HepG2 (cell line): ENCODE data around the gene SPACDR. TPM values are rescaled to one million over a fixed set of nuclear protein-coding genes. Genes with fewer than 3 reads are reported as not detected.

ENCODE experiments used
- ATAC-seq: fragments of 200-7000 bp; cut with Tn5 transposase; 3 replicates; pipeline ENCODE4 v1.9.1; 2020; ENCODE audit warnings: mild to moderate bottlenecking, moderate library complexity
- BruUV-seq: library from RNA; stranded (reverse); fragments of 400-500 nt; replicated peaks from 2 replicates; lab custom pipeline; 2021; lab: Mats Ljungman, UMichigan
- CTCF ChIA-PET: fragments of 300-600 bp; formaldehyde crosslinking; extraction: SDS; loops from one replicate; lab custom pipeline; 2021; ENCODE audit warnings: low total read pairs, inconsistent platforms, low intra/inter-chr PET ratio; lab: Yijun Ruan, JAX
- POLR2A ChIA-PET: fragments of 350-600 bp; sonication (Branson Sonifier 250); formaldehyde crosslinking; loops from one replicate; lab custom pipeline; 2020; ENCODE audit warnings: antibody characterized with exemption, inconsistent platforms; lab: Yijun Ruan, JAX
- DNase-seq: peaks from one replicate; pipeline ENCODE4 v3.0.0-alpha.2; 2015; ENCODE audit warnings: low spot score
- FAIRE-seq: peaks from 3 replicates; lab custom pipeline; 2011; peaks lifted over from hg19 to GRCh38; lab: Jason Lieb, UNC
- H2AFZ ChIP-seq: one replicate; pipeline ENCODE4 v1.6.1; 2011; ENCODE audit warnings: low read length, inconsistent platforms
- H3K27ac ChIP-seq: fragments of 300-600 bp; 3 replicates; pipeline ENCODE4 v1.8.0; 2011; ENCODE audit warnings: mixed run types, mild to moderate bottlenecking, mixed read lengths, low read length, inconsistent platforms; ENCODE audit not compliant: insufficient read depth; ENCODE audit errors: extremely low read length
- H3K27me3 ChIP-seq, 2 experiments: fragments of 200-600 bp in 1 of 2; 2 replicates in 1 of 2; 3 replicates in 1 of 2; pipeline versions ENCODE4 v1.6.0 to v1.8.0; 2011; ENCODE audit warnings: low read length in 2 of 2, mild to moderate bottlenecking in 2 of 2, moderate library complexity in 2 of 2, inconsistent platforms in 1 of 2; ENCODE audit not compliant: insufficient read depth in 2 of 2, control insufficient read depth in 1 of 2
- H3K36me3 ChIP-seq, 2 experiments: fragments of 200-600 bp in 1 of 2; replicated peaks in 1 of 2; 2 replicates in 1 of 2; 3 replicates in 1 of 2; pipeline versions ENCODE4 v1.5.1 to v1.8.0; 2011; ENCODE audit warnings: low read length in 2 of 2, inconsistent platforms in 1 of 2; ENCODE audit not compliant: insufficient read depth in 2 of 2, control insufficient read depth in 1 of 2
- H3K4me1 ChIP-seq: 2 replicates; pipeline ENCODE4 v1.5.1; 2012; ENCODE audit warnings: low read length, inconsistent platforms; ENCODE audit not compliant: insufficient read depth
- H3K4me2 ChIP-seq: 2 replicates; pipeline ENCODE4 v1.6.0; 2011; ENCODE audit warnings: low read depth, low read length, inconsistent platforms
- H3K4me3 ChIP-seq, 3 experiments: fragments of 200-600 bp in 1 of 3; sonication (generic), shearing (Covaris generic) in 1 of 3; replicated peaks in 1 of 3; 2 replicates each; pipeline ENCODE4 v1.5.1; 2011 to 2016; ENCODE audit warnings: low read length in 3 of 3, inconsistent platforms in 2 of 3, low read depth in 2 of 3, mild to moderate bottlenecking in 2 of 3, control low read depth in 1 of 3, mixed read lengths in 1 of 3; ENCODE audit not compliant: insufficient read depth in 1 of 3
- H3K79me2 ChIP-seq: one replicate; pipeline ENCODE4 v1.6.1; 2011; ENCODE audit warnings: low read length, inconsistent platforms; ENCODE audit not compliant: insufficient read depth
- H3K9ac ChIP-seq: 2 replicates; pipeline ENCODE4 v1.6.0; 2011; ENCODE audit warnings: mild to moderate bottlenecking, low read depth, low read length, inconsistent platforms; ENCODE audit not compliant: insufficient read depth
- H3K9me3 ChIP-seq: 2 replicates; pipeline ENCODE4 v1.5.1; 2012; ENCODE audit warnings: mild to moderate bottlenecking, low read length
- H4K20me1 ChIP-seq: 2 replicates; pipeline ENCODE4 v1.6.0; 2011; ENCODE audit warnings: inconsistent platforms, mild to moderate bottlenecking, low read length, moderate library complexity; ENCODE audit not compliant: insufficient read depth
- FOXP1 ChIP-seq, 2 experiments: fragments of 450-650 bp in 1 of 2; IDR thresholded peaks; 2 replicates each; pipeline ENCODE4 v1.6.1; 2017 to 2018; ENCODE audit warnings: antibody characterized with exemption in 1 of 2
- HNF4A ChIP-seq: sonication (generic); formaldehyde crosslinking; IDR thresholded peaks from 2 replicates; pipeline ENCODE4 v1.4.0; 2020; ENCODE audit warnings: missing genetic modification reagents
- HOXA3 ChIP-seq: sonication (generic); formaldehyde crosslinking; IDR thresholded peaks from 2 replicates; pipeline ENCODE4 v1.5.0; 2020; ENCODE audit warnings: missing genetic modification reagents
- MAFF ChIP-seq: IDR thresholded peaks from 2 replicates; pipeline ENCODE4 v1.6.1; 2011; ENCODE audit warnings: low read depth, low read length, improper control_type of control experiment
- MAFK ChIP-seq, 2 experiments: IDR thresholded peaks in 1 of 2; conservative IDR thresholded peaks in 1 of 2; 2 replicates each; pipeline ENCODE4 v1.6.1; 2011; ENCODE audit warnings: improper control_type of control experiment in 2 of 2, low read length in 2 of 2
- MYNN ChIP-seq: sonication (generic); formaldehyde crosslinking; IDR thresholded peaks from 2 replicates; pipeline ENCODE4 v1.4.0; 2020; ENCODE audit warnings: mild to moderate bottlenecking, low read depth, missing genetic modification reagents
- NFRKB ChIP-seq: fragments of 450-650 bp; IDR thresholded peaks from 2 replicates; pipeline ENCODE4 v1.6.1; 2017
- ONECUT2 ChIP-seq: sonication (generic); formaldehyde crosslinking; IDR thresholded peaks from 2 replicates; pipeline ENCODE4 v1.4.0; 2020; ENCODE audit warnings: missing genetic modification reagents
- RFX1 ChIP-seq: fragments of 450-650 bp; IDR thresholded peaks from 2 replicates; pipeline ENCODE4 v1.6.1; 2017
- RFX5 ChIP-seq: IDR thresholded peaks from 2 replicates; pipeline ENCODE4 v1.6.1; 2011; ENCODE audit warnings: low read depth, low read length, improper control_type of control experiment
- ZNF121 ChIP-seq: sonication (generic); formaldehyde crosslinking; IDR thresholded peaks from 2 replicates; pipeline ENCODE4 v1.5.0; 2020; ENCODE audit warnings: mild to moderate bottlenecking, missing genetic modification reagents
- ZNF331 ChIP-seq: sonication (generic); formaldehyde crosslinking; IDR thresholded peaks from 2 replicates; pipeline ENCODE4 v1.4.0; 2020; ENCODE audit warnings: missing genetic modification reagents
- ZNF768 ChIP-seq: sonication (generic); formaldehyde crosslinking; IDR thresholded peaks from 2 replicates; pipeline ENCODE4 v1.4.0; 2020; ENCODE audit warnings: missing genetic modification reagents
- ZNF792 ChIP-seq: IDR thresholded peaks from 2 replicates; pipeline ENCODE4 v1.6.1; 2016
- ZNF839 ChIP-seq: sonication (generic); formaldehyde crosslinking; IDR thresholded peaks from 2 replicates; pipeline ENCODE4 v1.4.0; 2020; ENCODE audit warnings: missing genetic modification reagents, mild to moderate bottlenecking, borderline replicate concordance
- WGBS: methylation state at CpG from one replicate; pipeline ENCODE4 v1.1.6; 2017; ENCODE audit warnings: low lambda C conversion rate; 5-methylcytosine and 5-hydroxymethylcytosine counted together
- in situ Hi-C: cut with HindIII; loops from 2 replicates; pipeline ENCODE4 v1.10.0; 2017; ENCODE audit warnings: low pct_unique_long_range_greater_than_20kb; ENCODE audit not compliant: extremely low pct_ligation_motif_present
- intact Hi-C: fragments of 100-400 bp; cut with micrococcal nuclease; formaldehyde crosslinking; loops from one replicate; pipeline ENCODE4 v1.10.0; 2022; ENCODE audit not compliant: unreplicated experiment
- polyA plus RNA-seq, 8 experiments: library from polyadenylated mRNA; depleted of rRNA in 3 of 8; stranded (reverse) in 7 of 8; unstranded in 1 of 8; fragments of >200 nt; fragmentation: Illumina TruSeq in 4 of 8; extraction: Trizol in 4 of 8; gene quantifications; 2 replicates each; pipeline versions ENCODE4 v1.2.1 to v1.2.3, GENCODE V29; 2011 to 2016; ENCODE audit warnings: low read depth in 4 of 8, missing spikeins in 1 of 8, mixed read lengths in 1 of 8; ENCODE audit not compliant: insufficient read depth in 1 of 8
- total RNA-seq, 5 experiments: library from RNA; depleted of rRNA; stranded (reverse); fragments of >200 nt; fragmentation: Illumina TruSeq; extraction: Trizol; gene quantifications; 2 replicates each; pipeline ENCODE4 v1.2.3, GENCODE V29; 2016; ENCODE audit warnings: low read depth in 1 of 5
- TF ChIP-seq, protein P1 (sequence below): sonication (generic); formaldehyde crosslinking; IDR thresholded peaks from 2 replicates; pipeline ENCODE4 v1.4.0; 2020; ENCODE audit warnings: missing genetic modification reagents

SPACDR gene
- total and polyA plus RNA-seq, 2 of the 13 experiments (the other 11 are each of a cell fraction or from before 2014, with no cell fraction given) = 0.41 TPM; not detected in 1

DNA sequence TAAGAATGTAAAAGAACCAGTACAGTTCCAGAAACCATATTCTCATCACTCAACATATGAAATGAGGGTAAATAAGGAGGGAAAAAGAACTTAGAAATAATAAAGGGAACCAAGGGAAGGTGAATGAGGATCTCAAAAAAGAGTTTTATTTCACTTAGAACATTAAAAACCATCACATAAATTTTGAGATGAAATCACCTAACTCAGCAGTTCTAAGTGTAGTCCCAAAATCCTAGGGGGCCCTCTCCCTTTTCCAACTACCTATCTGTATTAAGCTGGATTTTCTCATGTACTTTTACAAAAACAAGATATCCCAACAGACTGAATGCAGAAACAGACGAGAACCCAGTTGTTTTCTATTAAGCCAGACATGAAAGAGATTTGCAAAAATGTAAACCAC lies 38.7 kb downstream of the SPACDR start:
- TF ChIP-seq MAFF (0 out of 2 replicates have a peak, but pooled peaks have one; percentile 11), MAFK (conservative IDR thresholded peaks at IDR 0.05 in 1 of 2, IDR thresholded peaks at IDR 0.05 in 1 of 2; ENCODE audit: low read length in 2 of 2) (peak in 1 of 2 experiments; percentile 45; a peak in 2 of 4 replicates), HOXA3 (CRISPR knock-in tag) (no peak), ZNF768 (CRISPR knock-in tag) (no peak), ZNF121 (CRISPR knock-in tag) (no peak)
- TF ChIP-seq, all 625 proteins: peak for 2
- H3K4me1 ChIP-seq = peaks cover 7% of the 10 kb centered on the region
- intact Hi-C loops = no loop called here
- no TSS peak for BruUV-seq
- ATAC-seq (no peak), DNase-seq (no peak), FAIRE-seq (no peak)
- H3K27me3 ChIP-seq = no peaks in the 10 kb centered on the region; a peak in 1 of 5 replicates
- H3K4me2 ChIP-seq = no peak overlapping the region
- no peaks in the 10 kb centered on the region for H3K9me3 ChIP-seq
- no peaks in the 10 kb centered on the region for H4K20me1 ChIP-seq
- peaks cover under 1% of the 10 kb centered on the region for H3K79me2 ChIP-seq
- no peak overlapping the region for H2AFZ ChIP-seq
- no peaks in the 10 kb centered on the region for H3K36me3 ChIP-seq
- in situ Hi-C loops = no loop called here
- ChIA-PET CTCF (no interaction called here), POLR2A (no interaction called here)
- no peak overlapping the region for H3K27ac ChIP-seq
- WGBS = 81% methylated on average over 1 of the region's 1 CpG
- no peak overlapping the region for H3K4me3 ChIP-seq
- H3K9ac ChIP-seq = no peak overlapping the region

DNA sequence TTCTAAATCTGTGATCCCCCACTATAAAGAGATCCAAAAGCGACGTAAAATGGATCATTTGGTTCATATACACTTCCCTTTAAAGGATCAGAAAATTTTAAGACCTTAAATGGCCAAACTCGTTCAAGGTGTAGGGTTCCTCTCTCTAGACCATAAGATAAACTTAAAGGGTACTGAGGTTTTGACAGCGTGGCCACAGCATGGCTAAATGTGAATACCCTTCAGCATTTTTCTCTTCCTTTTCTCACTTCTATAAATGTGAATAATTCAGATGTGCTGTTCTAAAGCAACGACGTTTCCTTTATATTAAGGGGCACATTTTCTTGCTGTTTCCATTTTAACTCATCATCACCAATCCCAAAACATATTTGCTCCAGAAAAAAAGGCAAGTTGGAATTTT lies 40.7 kb downstream of the SPACDR start:
- POLR2A ChIA-PET = interaction anchor here (0.7 kb wide), 1 partner anchor 794 kb away, joined by 3 read pairs; no protein-coding TSS in a partner anchor
- H3K9me3 ChIP-seq = no peaks in the 10 kb centered on the region
- no peak overlapping the region for H3K27ac ChIP-seq
- FAIRE-seq (no peak), DNase-seq (no peak), ATAC-seq (no peak)
- no peaks in the 10 kb centered on the region for H3K27me3 ChIP-seq
- H3K4me3 ChIP-seq = no peak overlapping the region
- peaks cover 7% of the 10 kb centered on the region for H3K4me1 ChIP-seq
- intact Hi-C loops = no loop called here
- no peak overlapping the region for H2AFZ ChIP-seq
- no peaks in the 10 kb centered on the region for H3K79me2 ChIP-seq
- no peak overlapping the region for H3K4me2 ChIP-seq
- BruUV-seq = no TSS peak
- H3K36me3 ChIP-seq = no peaks in the 10 kb centered on the region
- whole genome bisulfite sequencing = 87% methylated on average over 6 of the region's 6 CpGs
- TF ChIP-seq ONECUT2 (CRISPR knock-in tag) (no peak), FOXP1 (IDR thresholded peaks at IDR 0.05) (no peak), FOXP1 (CRISPR knock-in tag; IDR thresholded peaks at IDR 0.05) (no peak), HNF4A (CRISPR knock-in tag) (no peak), ZNF839 (CRISPR knock-in tag) (no peak), RFX5 (no peak), ZNF331 (CRISPR knock-in tag) (no peak), NFRKB (no peak), ZNF792 (CRISPR knock-in tag) (no peak), RFX1 (no peak), MYNN (no peak)
- TF ChIP-seq, protein P1, sequence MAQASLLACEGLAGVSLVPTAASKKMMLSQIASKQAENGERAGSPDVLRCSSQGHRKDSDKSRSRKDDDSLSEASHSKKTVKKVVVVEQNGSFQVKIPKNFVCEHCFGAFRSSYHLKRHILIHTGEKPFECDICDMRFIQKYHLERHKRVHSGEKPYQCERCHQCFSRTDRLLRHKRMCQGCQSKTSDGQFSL (CRISPR knock-in tag) = no peak
- no peaks in the 10 kb centered on the region for H4K20me1 ChIP-seq
- CTCF ChIA-PET = no interaction called here
- in situ Hi-C loops = no loop called here
- H3K9ac ChIP-seq = no peak overlapping the region
